Activated CD4-positive, alpha-beta T cell treated with anti-CD3 and anti-CD28 coated beads for 4 hours (primary cell): Measurements from ENCODE around the gene TANC1.

ENCODE experiments used
- DNase-seq, 2 donors: peaks; one replicate each; pipeline ENCODE4 v3.0.0-alpha.2; 2020

Gene TANC1

GRCh38 chr2:159204381-159205144, 236.1 kb downstream of the TANC1 start:
- no peak for DNase-seq

DNA sequence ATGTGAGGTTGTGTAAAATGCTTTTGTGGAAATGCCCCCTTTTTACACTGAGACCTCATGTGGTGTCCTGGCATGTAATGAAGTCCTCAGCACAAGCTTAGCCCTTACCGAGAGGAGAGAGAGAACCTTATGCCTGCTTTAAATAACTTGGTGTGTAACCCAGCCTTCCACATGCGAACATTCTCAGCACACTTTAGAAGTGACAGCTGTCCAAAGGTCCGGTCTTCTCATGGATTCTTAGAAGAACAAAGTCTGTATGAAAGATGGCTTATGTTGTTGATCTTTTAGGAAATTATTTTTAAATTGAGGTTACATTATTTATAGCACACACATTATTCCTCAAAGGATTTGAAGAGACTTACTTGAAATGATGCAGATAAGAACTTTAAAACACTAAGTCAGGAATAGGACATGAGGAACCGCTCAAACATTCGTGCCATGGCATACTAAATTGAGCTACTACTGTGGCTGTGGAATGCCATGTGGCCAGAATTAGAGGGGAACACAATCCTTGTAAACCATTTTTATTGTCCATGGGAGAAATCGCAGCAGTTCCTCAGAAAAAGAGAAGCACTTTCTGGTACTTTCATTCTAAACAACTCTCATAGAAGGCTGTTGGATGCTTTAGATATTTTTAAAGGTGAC, 238.4 kb downstream of the TANC1 start:
- DNase-seq: no peak

GRCh38 chr2:159208438-159208837, 240.0 kb downstream of the TANC1 start:
- DNase-seq: no peak

- DNase-seq: peak; percentile 7 to 8
Observed at GRCh38 chr2:159209341-159210306, 241.2 kb downstream of the TANC1 start.

DNA sequence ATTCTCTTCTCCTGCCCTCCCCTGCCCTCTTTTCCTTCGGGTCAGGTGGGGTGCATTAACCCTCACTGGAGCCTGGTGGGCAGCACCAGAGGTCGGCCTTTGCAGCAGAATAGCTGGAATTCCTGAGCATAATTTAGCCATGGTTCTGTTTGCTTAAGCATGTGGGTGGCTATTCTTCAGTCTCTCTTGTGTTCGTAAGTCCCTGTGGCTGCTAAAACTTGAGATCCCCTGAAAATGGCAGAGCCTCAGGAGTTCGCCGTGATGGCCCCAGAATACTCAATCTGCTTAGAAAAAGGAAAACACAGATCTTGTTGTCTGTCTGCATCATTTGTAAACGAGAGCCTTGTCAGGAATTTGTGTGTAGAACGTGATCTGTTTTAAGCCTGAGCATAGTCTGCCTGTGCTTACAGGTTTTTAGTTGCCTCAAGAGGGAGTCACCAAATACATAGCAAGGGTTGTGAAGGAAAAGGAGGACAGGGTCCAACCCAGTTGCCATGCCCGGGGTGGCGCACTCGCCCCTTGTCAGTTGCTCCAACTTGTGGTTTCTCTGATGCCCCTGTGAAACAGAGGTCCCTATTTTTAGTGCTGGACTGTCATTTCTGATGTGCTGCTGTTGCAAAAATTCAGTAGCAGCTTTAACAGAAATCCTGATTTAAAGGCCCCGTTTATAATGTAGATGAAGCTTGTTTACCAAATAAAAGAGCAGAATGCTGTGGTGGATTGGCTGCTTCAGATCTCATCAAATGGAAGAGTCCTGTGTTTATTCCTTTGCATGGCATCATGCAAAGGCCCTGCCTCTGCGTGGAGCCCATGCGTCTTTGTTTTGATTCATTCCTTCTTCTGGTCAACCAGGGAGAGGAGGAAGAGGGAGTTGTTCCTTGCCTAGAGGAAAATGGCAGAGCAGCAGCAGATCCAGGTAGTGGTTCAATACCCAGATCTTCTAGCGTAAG, 243.3 kb downstream of the TANC1 start:
- DNase-seq: no peak

DNA sequence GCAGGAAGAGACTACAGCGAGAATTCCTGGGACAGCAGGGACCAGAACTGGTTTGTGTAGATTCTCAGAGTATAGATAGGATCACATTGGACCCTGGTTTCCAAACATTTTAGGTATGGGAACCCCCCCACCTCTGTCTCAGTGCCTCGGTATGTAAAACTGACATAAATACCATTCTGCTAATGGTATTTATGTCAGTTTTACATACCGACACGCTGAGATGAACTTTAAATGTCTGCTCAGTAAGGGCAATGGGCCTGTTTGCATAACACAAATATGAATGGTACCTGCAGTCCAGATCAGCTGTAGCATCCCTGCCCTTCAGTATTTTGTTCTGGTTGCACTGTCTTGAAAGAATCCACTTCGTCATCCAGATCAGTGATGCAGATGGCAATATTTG, 244.9 kb downstream of the TANC1 start:
- no peak for DNase-seq

DNA sequence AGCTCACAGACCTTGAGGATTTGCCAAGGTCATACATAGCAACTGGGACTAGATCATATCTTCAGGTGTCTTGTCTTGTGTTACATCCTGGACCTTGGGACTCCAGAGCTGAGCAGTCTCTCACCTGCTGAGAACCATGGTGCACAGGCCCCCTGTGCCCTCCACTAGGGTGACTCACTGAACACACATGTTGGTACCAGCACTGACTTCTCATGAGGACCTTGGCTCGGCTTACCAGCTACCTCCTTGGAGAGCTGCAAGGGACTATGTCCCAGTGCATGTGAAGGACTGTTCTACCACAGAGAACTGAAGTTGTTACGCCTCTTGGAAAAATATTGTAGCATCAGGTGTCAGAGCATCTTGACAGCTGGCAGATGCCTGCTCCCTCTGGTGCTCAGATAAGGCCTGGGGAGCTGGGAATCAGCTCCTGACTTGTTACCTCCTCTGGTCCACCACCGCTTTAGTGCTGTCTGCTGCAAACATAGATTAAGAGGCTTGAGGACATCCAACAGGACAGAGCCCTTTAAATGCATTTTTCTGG, 246.0 kb downstream of the TANC1 start:
- no peak for DNase-seq

DNA sequence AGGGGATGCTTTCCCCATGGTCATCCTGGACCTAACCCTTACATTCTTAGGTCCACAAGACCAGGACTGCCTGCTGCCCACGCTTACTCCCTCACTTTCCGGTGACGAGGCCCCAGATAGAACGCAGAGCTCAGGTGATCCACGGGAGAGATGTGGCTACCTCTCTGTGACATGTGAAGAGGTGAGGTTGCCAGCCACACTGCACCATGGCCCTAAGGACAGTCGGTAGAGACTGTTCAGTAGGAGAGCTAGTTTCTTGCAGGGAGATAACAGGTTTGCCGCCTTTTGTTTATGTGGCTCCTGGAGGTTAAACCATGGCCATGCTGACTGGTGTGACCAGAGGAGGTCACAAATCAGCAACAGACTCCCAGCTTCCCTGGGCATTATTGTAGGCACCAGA, 246.7 kb downstream of the TANC1 start:
- DNase-seq: no peak

DNA sequence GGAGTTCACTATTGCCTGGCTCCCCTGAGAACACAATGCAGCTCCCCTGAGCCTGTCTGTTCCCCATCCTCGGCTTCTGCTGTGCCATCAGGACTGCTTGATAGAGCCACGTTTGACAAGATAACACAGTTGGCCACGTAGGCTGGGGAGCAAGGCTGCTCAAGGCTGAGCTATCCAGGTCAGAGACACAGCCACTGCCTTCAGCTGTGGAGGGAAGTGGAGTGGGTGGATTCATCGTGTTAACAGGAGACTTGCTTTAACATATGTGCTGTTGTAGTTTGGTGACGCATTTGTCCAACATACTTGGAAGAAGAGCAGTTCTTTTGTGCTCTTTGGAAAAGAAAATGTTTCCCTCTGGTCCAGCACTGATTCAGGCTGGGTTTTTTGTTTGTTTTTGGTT, 249.2 kb downstream of the TANC1 start:
- DNase-seq: no peak

DNA sequence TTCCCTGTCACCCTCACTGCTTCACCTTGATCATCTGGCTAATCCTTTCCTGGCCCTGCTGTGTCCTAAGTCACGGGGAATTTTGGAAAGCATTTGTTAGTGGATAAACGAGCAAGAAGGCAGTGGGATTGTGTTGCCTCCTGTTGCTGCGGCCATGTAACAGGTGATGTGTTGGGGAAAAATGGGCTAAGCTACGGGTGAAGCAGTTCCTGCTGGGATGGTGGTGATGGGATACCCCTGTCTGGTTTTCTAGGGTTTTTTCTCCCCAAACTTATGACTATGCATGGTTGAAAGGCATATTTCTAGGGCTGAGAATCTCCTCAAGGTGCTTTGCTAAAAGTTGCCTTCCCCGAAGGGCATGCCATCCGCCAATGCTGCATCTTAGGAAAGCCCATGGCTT, 249.9 kb downstream of the TANC1 start:
- DNase-seq: no peak

- DNase-seq: no peak
Observed at GRCh38 chr2:159219394-159219998, 251.1 kb downstream of the TANC1 start.

- DNase-seq: no peak
Observed at GRCh38 chr2:159224061-159224813, 255.8 kb downstream of the TANC1 start.

GRCh38 chr2:159225025-159226016, 256.9 kb downstream of the TANC1 start:
- no peak for DNase-seq

GRCh38 chr2:159226059-159226461, 257.6 kb downstream of the TANC1 start:
- peak in 1 of 2 donors; percentile 10 for DNase-seq

DNA sequence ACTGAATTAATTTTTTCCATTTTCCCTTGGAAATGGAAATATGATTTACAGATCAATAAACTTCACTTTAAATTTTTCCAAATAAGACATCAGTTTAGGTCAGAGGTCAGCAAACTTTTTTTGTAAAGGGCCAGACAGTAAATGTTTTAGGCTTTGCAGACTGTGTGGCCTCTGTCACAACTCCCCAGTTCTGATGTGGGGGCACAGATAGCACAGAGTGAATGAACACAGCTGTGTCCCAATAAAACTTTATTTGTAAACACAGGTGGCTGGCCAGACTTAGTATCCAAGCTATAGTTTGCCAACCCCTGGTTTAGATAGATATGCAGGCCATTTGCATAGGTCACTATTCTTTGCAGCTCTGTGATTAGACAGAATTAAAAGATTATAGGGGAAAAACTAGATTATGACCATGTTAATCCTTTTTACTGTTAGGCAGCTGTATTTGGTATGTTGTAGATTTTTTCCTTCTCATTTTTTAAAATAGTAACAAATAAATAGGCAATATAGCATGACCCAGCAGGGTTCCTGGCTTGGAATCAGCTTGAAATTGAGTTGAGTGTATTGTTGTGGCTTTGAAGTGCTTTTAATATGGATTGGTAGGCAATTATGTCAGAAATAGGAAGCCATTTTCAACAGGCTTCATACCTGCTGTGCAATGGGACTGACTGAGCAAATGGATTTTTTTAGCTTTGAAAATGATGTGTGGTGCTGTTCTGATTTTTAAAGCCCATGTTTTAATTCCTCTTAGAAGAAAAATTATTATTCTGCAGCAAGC, 258.4 kb downstream of the TANC1 start:
- no peak for DNase-seq

DNA sequence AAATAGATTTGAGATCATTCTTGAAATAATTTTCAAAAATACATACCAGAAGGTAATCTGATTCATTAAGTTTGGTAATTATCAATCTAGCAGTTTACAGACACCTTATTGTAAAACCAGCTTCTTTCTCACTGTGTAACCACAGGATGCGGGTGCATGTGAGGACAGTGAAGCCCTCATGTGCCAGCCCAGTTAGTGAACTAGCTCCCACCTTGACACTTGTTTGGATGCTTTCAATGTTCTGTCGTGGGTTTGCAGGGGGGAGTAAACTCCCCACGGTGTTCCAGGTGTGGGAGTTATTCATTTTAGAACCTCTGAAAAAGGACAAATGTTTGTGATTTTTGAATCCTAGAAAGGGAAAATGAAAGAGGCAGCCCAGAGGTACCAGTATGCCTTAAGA, 259.0 kb downstream of the TANC1 start:
- no peak for DNase-seq

DNA sequence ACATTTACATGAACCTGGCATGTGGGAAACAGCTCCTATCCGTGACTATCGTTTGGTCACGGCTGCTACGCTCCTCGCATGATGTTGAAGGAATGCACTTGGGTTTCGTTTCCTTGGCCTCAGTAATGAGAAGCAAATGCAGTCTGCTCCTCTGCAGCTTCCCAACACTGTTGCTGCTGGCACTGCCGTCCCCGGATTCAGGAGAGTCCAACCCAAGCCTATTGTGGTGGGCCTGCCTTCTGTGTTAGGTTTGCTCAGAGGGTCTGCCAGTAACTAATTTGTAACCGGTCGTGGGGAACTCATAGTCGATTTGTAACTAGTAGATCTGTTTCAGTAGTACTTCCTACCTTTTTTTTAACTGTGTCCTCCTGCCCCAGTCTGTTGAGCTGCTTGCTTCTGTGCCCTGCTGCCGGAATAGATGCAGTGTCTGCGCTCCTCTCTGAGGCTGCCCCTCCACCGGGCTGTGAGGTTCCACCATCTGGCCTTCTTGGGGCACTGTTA, 259.7 kb downstream of the TANC1 start:
- DNase-seq: no peak

GRCh38 chr2:159229476-159230144, 261.2 kb downstream of the TANC1 start:
- DNase-seq: no peak
